Testis (tissue), 2 donors: ENCODE results near the gene AGAP1.

Experiments used
- POLR2A ChIP-seq: fragments of 450-650 bp; IDR thresholded peaks from one replicate; pipeline ENCODE4 v1.6.1; 2017; ENCODE audit warnings: antibody characterized with exemption, mild to moderate bottlenecking, moderate library complexity
- TF ChIP-seq, protein P1 (sequence below), 3 experiments: fragments of 450-650 bp in 2 of 3; fragments of 200-600 bp in 1 of 3; sonication (generic) in 1 of 3; IDR thresholded peaks; one replicate each; pipeline ENCODE4 v1.5.1; 2016 to 2019; ENCODE audit warnings: antibody characterized with exemption in 3 of 3, mild to moderate bottlenecking in 2 of 3, moderate library complexity in 1 of 3

DNA sequence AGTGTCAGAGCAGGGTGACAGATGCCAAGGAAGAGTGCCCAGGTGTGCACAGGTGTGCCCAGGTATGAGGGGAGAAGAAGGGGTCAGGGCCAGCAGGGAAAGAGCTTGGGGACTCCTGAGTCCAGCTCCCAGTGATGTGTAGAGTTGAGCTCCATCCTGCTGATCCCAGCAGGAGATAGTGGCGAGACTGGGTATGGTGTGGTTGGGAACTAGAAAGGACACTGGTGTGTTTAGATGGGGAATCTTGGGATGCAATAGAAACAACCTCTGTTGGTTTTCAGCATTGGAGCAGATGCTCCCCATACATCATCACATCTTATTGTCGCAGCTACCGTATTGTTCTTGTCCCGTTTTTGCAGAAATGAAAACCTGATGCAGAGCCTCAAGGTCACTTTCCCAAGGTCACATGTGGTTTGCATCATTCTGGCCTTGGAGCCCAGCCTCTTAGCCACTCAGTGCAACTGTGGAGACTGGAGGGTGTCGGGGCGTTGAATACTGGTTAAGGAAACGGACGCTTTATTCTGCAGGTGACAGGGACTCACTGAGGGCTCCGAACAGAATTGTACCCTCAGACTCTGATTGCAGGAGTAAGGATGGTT lies 166.7 kb downstream of the AGAP1 start:
- TF ChIP-seq, protein P1, sequence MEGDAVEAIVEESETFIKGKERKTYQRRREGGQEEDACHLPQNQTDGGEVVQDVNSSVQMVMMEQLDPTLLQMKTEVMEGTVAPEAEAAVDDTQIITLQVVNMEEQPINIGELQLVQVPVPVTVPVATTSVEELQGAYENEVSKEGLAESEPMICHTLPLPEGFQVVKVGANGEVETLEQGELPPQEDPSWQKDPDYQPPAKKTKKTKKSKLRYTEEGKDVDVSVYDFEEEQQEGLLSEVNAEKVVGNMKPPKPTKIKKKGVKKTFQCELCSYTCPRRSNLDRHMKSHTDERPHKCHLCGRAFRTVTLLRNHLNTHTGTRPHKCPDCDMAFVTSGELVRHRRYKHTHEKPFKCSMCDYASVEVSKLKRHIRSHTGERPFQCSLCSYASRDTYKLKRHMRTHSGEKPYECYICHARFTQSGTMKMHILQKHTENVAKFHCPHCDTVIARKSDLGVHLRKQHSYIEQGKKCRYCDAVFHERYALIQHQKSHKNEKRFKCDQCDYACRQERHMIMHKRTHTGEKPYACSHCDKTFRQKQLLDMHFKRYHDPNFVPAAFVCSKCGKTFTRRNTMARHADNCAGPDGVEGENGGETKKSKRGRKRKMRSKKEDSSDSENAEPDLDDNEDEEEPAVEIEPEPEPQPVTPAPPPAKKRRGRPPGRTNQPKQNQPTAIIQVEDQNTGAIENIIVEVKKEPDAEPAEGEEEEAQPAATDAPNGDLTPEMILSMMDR (IDR thresholded peaks at IDR 0.05), result no peak
- TF ChIP-seq POLR2A, result no peak
